DOHH2 (cell line): ENCODE results near the gene EIF3F.

Source experiments
- H3F3A ChIP-seq: fragments of 200-600 bp; sonication (generic), shearing (Covaris generic); 2 replicates; pipeline ENCODE4 v1.6.0; 2016; ENCODE audit warnings: antibody characterized with exemption, mild to moderate bottlenecking; ENCODE audit not compliant: control insufficient read depth, insufficient read depth
- H3K27ac ChIP-seq: fragments of 200-600 bp; sonication (generic); 2 replicates; pipeline ENCODE4 v1.5.1; 2014; ENCODE audit warnings: low read depth, mild to moderate bottlenecking, low read length, moderate library complexity
- H3K27me3 ChIP-seq: fragments of 200-600 bp; sonication (generic); 2 replicates; pipeline ENCODE4 v1.6.1; 2014; ENCODE audit warnings: mild to moderate bottlenecking, low read length, mixed read lengths; ENCODE audit not compliant: control insufficient read depth
- H3K36me3 ChIP-seq: fragments of 200-600 bp; sonication (generic); 2 replicates; pipeline ENCODE4 v1.6.1; 2014; ENCODE audit warnings: mild to moderate bottlenecking, low read length, moderate library complexity, mixed read lengths; ENCODE audit not compliant: control insufficient read depth
- H3K4me1 ChIP-seq: fragments of 200-600 bp; sonication (generic); 2 replicates; pipeline ENCODE4 v1.6.1; 2014; ENCODE audit warnings: mild to moderate bottlenecking, low read length, mixed read lengths; ENCODE audit not compliant: control insufficient read depth
- H3K4me2 ChIP-seq: fragments of 200-600 bp; sonication (generic); 2 replicates; pipeline ENCODE4 v1.6.0; 2014; ENCODE audit warnings: mild to moderate bottlenecking, low read length, moderate library complexity
- H3K4me3 ChIP-seq: fragments of 200-600 bp; sonication (generic); 2 replicates; pipeline ENCODE4 v1.5.1; 2014; ENCODE audit warnings: mild to moderate bottlenecking, low read length, mixed read lengths
- H3K79me2 ChIP-seq: fragments of 200-600 bp; sonication (generic); 2 replicates; pipeline ENCODE4 v1.6.1; 2014; ENCODE audit warnings: mild to moderate bottlenecking, low read length, mixed read lengths; ENCODE audit not compliant: control insufficient read depth
- H3K9me2 ChIP-seq: fragments of 200-600 bp; sonication (generic); replicated peaks from 2 replicates; pipeline ENCODE4 v1.6.1; 2014; ENCODE audit warnings: mild to moderate bottlenecking, low read length, mixed read lengths; ENCODE audit not compliant: control insufficient read depth
- H3K9me3 ChIP-seq: fragments of 200-600 bp; sonication (generic); 2 replicates; pipeline ENCODE4 v1.6.1; 2014; ENCODE audit warnings: antibody characterized with exemption, low read length, mixed read lengths; ENCODE audit not compliant: control insufficient read depth, insufficient read depth
- H4K20me1 ChIP-seq: fragments of 200-600 bp; sonication (generic); 2 replicates; pipeline ENCODE4 v1.6.0; 2014; ENCODE audit warnings: low read depth, mild to moderate bottlenecking, antibody characterized with exemption, low read length, moderate library complexity; ENCODE audit not compliant: control insufficient read depth, insufficient read depth
- CTCF ChIP-seq: fragments of 200-600 bp; sonication (generic); IDR thresholded peaks from one replicate; pipeline ENCODE4 v1.5.1; 2014; ENCODE audit warnings: antibody characterized with exemption, mild to moderate bottlenecking, low read depth, low read length; ENCODE audit not compliant: poor library complexity, severe bottlenecking
- EZH2phosphoT487 ChIP-seq: fragments of 200-600 bp; sonication (generic); IDR thresholded peaks from 2 replicates; pipeline ENCODE4 v1.6.1; 2017; ENCODE audit warnings: borderline replicate concordance, mild to moderate bottlenecking, antibody characterized with exemption, low read length, moderate library complexity, mixed read lengths

The EIF3F gene

GRCh38 chr11:7986768-7987559 is at the start of gene EIF3F:
Gene EIF3F (plus strand): TSS chr11:7987337. CDS start chr11:7987353, 16 bp downstream.
- Histone ChIP-seq H4K20me1 (peaks cover 15% of the 10 kb centered on the region), H3K79me2 (peaks cover 54% of the 10 kb centered on the region), H3K9me2 (no peaks in the 10 kb centered on the region), H3F3A (no peaks in the 10 kb centered on the region), H3K27ac (peak within 1 kb of the TSS; percentile 43; the same call in 1 of the 2 replicates), H3K4me2 (peak within 1 kb of the TSS; percentile 73), H3K4me3 (peak within 1 kb of the TSS; percentile 78), H3K4me1 (peaks cover 38% of the 10 kb centered on the region), H3K27me3 (no peaks in the 10 kb centered on the region), H3K36me3 (peaks cover 39% of the 10 kb centered on the region), H3K9me3 (no peaks in the 10 kb centered on the region)
- TF ChIP-seq EZH2phosphoT487 (no peak), CTCF (peak; percentile 82)

GRCh38 chr11:7941146-7941545 is 46.0 kb upstream of the EIF3F start:
- H4K20me1 ChIP-seq: no peaks in the 10 kb centered on the region
- no peaks in the 10 kb centered on the region for H3K27me3 ChIP-seq
- TF ChIP-seq EZH2phosphoT487 (no peak), CTCF (no peak)
- no peaks in the 10 kb centered on the region for H3K36me3 ChIP-seq
- peaks cover 9% of the 10 kb centered on the region; the same call in 1 of the 2 replicates for H3K9me3 ChIP-seq
- H3K4me2 ChIP-seq: no peak overlapping the region
- H3K9me2 ChIP-seq: no peaks in the 10 kb centered on the region; the same call in 1 of the 2 replicates
- H3K79me2 ChIP-seq: no peaks in the 10 kb centered on the region
- H3K27ac ChIP-seq: no peak overlapping the region
- peaks cover 6% of the 10 kb centered on the region; the same call in 1 of the 2 replicates for H3K4me1 ChIP-seq
- no peaks in the 10 kb centered on the region for H3F3A ChIP-seq
- H3K4me3 ChIP-seq: no peak overlapping the region

GRCh38 chr11:7941608-7942007 is 45.5 kb upstream of the EIF3F start, which contains the start of gene OR10A3:
Gene OR10A3 (minus strand): TSS chr11:7941708. CDS start chr11:7939520, 2,188 bp downstream.
- no peaks in the 10 kb centered on the region for H4K20me1 ChIP-seq
- TF ChIP-seq EZH2phosphoT487: no peak
- TF ChIP-seq CTCF: no peak
- H3K79me2 ChIP-seq: no peaks in the 10 kb centered on the region
- no peaks in the 10 kb centered on the region for H3K36me3 ChIP-seq
- no peak within 1 kb of the TSS for H3K27ac ChIP-seq
- H3K9me2 ChIP-seq: no peaks in the 10 kb centered on the region; the same call in 1 of the 2 replicates
- 0 out of 2 replicates have a peak, but pooled peaks cover 1% of the 10 kb centered on the region for H3K4me1 ChIP-seq
- no peaks in the 10 kb centered on the region for H3F3A ChIP-seq
- H3K27me3 ChIP-seq: no peaks in the 10 kb centered on the region
- H3K4me3 ChIP-seq: no peak within 1 kb of the TSS
- H3K9me3 ChIP-seq: peaks cover 9% of the 10 kb centered on the region; the same call in 1 of the 2 replicates
- H3K4me2 ChIP-seq: no peak within 1 kb of the TSS
